Panc1 (cell line): ENCODE data around the gene IFNG-AS1. TPM values are rescaled to one million over a fixed set of nuclear protein-coding genes. Genes with fewer than 3 reads are reported as not detected.
A peak's percentile ranks its signal among the peaks of the same experiment; 100 is the strongest.

Experiments
- ATAC-seq: fragments of 200-7000 bp; cut with Tn5 transposase; 2 replicates; pipeline ENCODE4 v1.9.1; 2020; ENCODE audit warnings: mild to moderate bottlenecking, moderate library complexity
- BruUV-seq: library from RNA; stranded (reverse); fragments of 400-500 nt; replicated peaks from 2 replicates; lab custom pipeline; 2021; lab: Mats Ljungman, UMichigan
- CTCF ChIA-PET: fragments of 300-600 bp; sonication (Branson Sonifier 250); formaldehyde crosslinking; loops from one replicate; lab custom pipeline; 2022; ENCODE audit warnings: antibody characterized with exemption; lab: Charles Lee
- POLR2A ChIA-PET: fragments of 300-600 bp; sonication (Branson Sonifier 250); formaldehyde crosslinking; loops from one replicate; lab custom pipeline; 2022; ENCODE audit warnings: antibody characterized with exemption; lab: Charles Lee
- DNase-seq: peaks from one replicate; pipeline ENCODE4 v3.0.0-alpha.2; 2010; ENCODE audit warnings: low read depth, low spot score
- H3K27ac ChIP-seq: 2 replicates; pipeline ENCODE4 v1.5.1; 2011; ENCODE audit warnings: mild to moderate bottlenecking, low read length, inconsistent platforms
- H3K27me3 ChIP-seq: fragments of 200-500 bp; sonication (Bioruptor generic); 2 replicates; pipeline ENCODE4 v1.6.0; 2014; ENCODE audit warnings: low read length, inconsistent platforms; ENCODE audit not compliant: control insufficient read depth, insufficient read depth
- H3K36me3 ChIP-seq: fragments of 200-500 bp; sonication (Bioruptor generic); 2 replicates; pipeline ENCODE4 v1.5.1; 2014; ENCODE audit warnings: inconsistent platforms, mild to moderate bottlenecking, low read length, moderate library complexity; ENCODE audit not compliant: control insufficient read depth, insufficient read depth
- H3K4me1 ChIP-seq: 2 replicates; pipeline ENCODE4 v1.5.1; 2011; ENCODE audit warnings: inconsistent platforms, mild to moderate bottlenecking, low read length, moderate library complexity; ENCODE audit not compliant: control insufficient read depth, insufficient read depth
- H3K4me3 ChIP-seq, 2 experiments: 2 replicates each; pipeline ENCODE4 v1.5.1; 2011 to 2012; ENCODE audit warnings: low read depth in 2 of 2, low read length in 2 of 2, mild to moderate bottlenecking in 2 of 2, inconsistent platforms in 1 of 2, moderate library complexity in 1 of 2
- H3K9me3 ChIP-seq: fragments of 200-500 bp; sonication (Bioruptor generic); 2 replicates; pipeline ENCODE4 v1.5.1; 2014; ENCODE audit warnings: low read depth, mild to moderate bottlenecking, inconsistent platforms, low read length, moderate library complexity; ENCODE audit not compliant: control insufficient read depth, insufficient read depth
- CTCF ChIP-seq: fragments of 450-650 bp; IDR thresholded peaks from 2 replicates; pipeline ENCODE4 v1.5.1; 2017; ENCODE audit warnings: mild to moderate bottlenecking
- POLR2AphosphoS5 ChIP-seq: IDR thresholded peaks from 2 replicates; pipeline ENCODE4 v1.6.1; 2012; ENCODE audit warnings: mild to moderate bottlenecking, low read depth, low read length, moderate library complexity
- REST ChIP-seq, 2 experiments: IDR thresholded peaks; 2 replicates each; pipeline ENCODE4 v1.6.1; 2011 to 2012; ENCODE audit warnings: low read depth in 2 of 2, control low read depth in 1 of 2, low read length in 1 of 2, mild to moderate bottlenecking in 1 of 2, moderate library complexity in 1 of 2; ENCODE audit not compliant: insufficient read depth in 1 of 2
- SIN3A ChIP-seq: IDR thresholded peaks from 2 replicates; pipeline ENCODE4 v1.6.1; 2012; ENCODE audit warnings: low read depth, mild to moderate bottlenecking, low read length, moderate library complexity, borderline replicate concordance; ENCODE audit not compliant: insufficient read depth
- TCF7L2 ChIP-seq: IDR thresholded peaks from 2 replicates; pipeline ENCODE4 v1.6.1; 2011; ENCODE audit warnings: mild to moderate bottlenecking, low read depth, low read length, inconsistent platforms
- in situ Hi-C: cut with HindIII; loops from 2 replicates; pipeline ENCODE4 v1.10.0; 2016; ENCODE audit warnings: low sequenced_read_pairs, low pct_unique_long_range_greater_than_20kb
- intact Hi-C: fragments of 100-400 bp; cut with micrococcal nuclease; formaldehyde crosslinking; loops from one replicate; pipeline ENCODE4 v1.10.0; 2022; ENCODE audit not compliant: unreplicated experiment
- total RNA-seq: library from RNA; stranded (reverse); gene quantifications from one replicate; pipeline ENCODE4 v1.2.1, GENCODE V29; 2021; ENCODE audit not compliant: unreplicated experiment

Gene IFNG-AS1
- total RNA-seq, 1 experiment from 2014 or later = not detected

- H3K9me3 ChIP-seq = no peaks in the 10 kb centered on the region
- H3K4me3 ChIP-seq = no peak overlapping the region
- H3K27me3 ChIP-seq = peaks cover 12% of the 10 kb centered on the region
- intact Hi-C loops = no loop called here
- no peak for TF ChIP-seq POLR2AphosphoS5
- peak; percentile 11; the same call in 1 of the 2 replicates for TF ChIP-seq CTCF
- no peak for ATAC-seq
- H3K27ac ChIP-seq = no peak overlapping the region
- DNase-seq = no peak
- BruUV-seq = no TSS peak
- in situ Hi-C loops = no loop called here
- H3K4me1 ChIP-seq = no peaks in the 10 kb centered on the region
- H3K36me3 ChIP-seq = no peaks in the 10 kb centered on the region
- ChIA-PET CTCF (no interaction called here), POLR2A (no interaction called here)
Measured at GRCh38 chr12:67994046-67994445, 4.8 kb downstream of the IFNG-AS1 start.

GRCh38 chr12:67996347-67996746 lies 7.1 kb downstream of the IFNG-AS1 start:
- no TSS peak for BruUV-seq
- POLR2A ChIA-PET = no interaction called here
- Histone ChIP-seq H3K36me3 (no peaks in the 10 kb centered on the region), H3K9me3 (no peaks in the 10 kb centered on the region), H3K27ac (no peak overlapping the region), H3K27me3 (peaks cover 9% of the 10 kb centered on the region), H3K4me3 (no peak overlapping the region), H3K4me1 (no peaks in the 10 kb centered on the region)
- CTCF ChIA-PET = no interaction called here
- in situ Hi-C loops = no loop called here
- no peak for ATAC-seq
- intact Hi-C loops = no loop called here
- TF ChIP-seq REST (IDR thresholded peaks at IDR 0.05; ENCODE audit: insufficient read depth in 1 of 2, low read depth in 2 of 2, low read length in 1 of 2) (no peak), CTCF (no peak), TCF7L2 (no peak), POLR2AphosphoS5 (no peak), SIN3A (no peak)
- DNase-seq = no peak

GRCh38 chr12:67998379-67998778 lies 9.1 kb downstream of the IFNG-AS1 start:
- ATAC-seq (no peak), DNase-seq (no peak)
- peaks cover 3% of the 10 kb centered on the region for H3K27me3 ChIP-seq
- POLR2A ChIA-PET = no interaction called here
- CTCF ChIA-PET = no interaction called here
- H3K27ac ChIP-seq = no peak overlapping the region
- no TSS peak for BruUV-seq
- no peaks in the 10 kb centered on the region for H3K4me1 ChIP-seq
- H3K36me3 ChIP-seq = no peaks in the 10 kb centered on the region
- H3K4me3 ChIP-seq = no peak overlapping the region
- intact Hi-C loops = no loop called here
- TF ChIP-seq SIN3A = no peak
- TF ChIP-seq REST (IDR thresholded peaks at IDR 0.05; ENCODE audit: insufficient read depth in 1 of 2, low read depth in 2 of 2, low read length in 1 of 2) = no peak
- no peak for TF ChIP-seq POLR2AphosphoS5
- in situ Hi-C loops = no loop called here
- H3K9me3 ChIP-seq = no peaks in the 10 kb centered on the region
